Aorta (tissue), 5 donors: ENCODE results near the gene DEK. TPM values are rescaled to one million over a fixed set of nuclear protein-coding genes. Genes with fewer than 3 reads are reported as not detected.

ENCODE experiments used
- ATAC-seq: fragments of 200-7000 bp; cut with Tn5 transposase; one replicate; pipeline ENCODE4 v1.9.1; 2022; ENCODE audit warnings: moderate library complexity; ENCODE audit not compliant: low FRiP score
- DNase-seq, 2 donors: peaks; one replicate each; pipeline ENCODE4 v3.0.0-alpha.2; 2020
- H3K27ac ChIP-seq, 2 donors: one replicate each; pipeline ENCODE4 v1.5.1; 2013; ENCODE audit warnings: low read length in 2 of 2, mild to moderate bottlenecking in 2 of 2, moderate library complexity in 2 of 2, control low read depth in 1 of 2, inconsistent platforms in 1 of 2, low read depth in 1 of 2
- H3K27me3 ChIP-seq, 2 donors: one replicate each; pipeline ENCODE4 v1.6.1; 2013; ENCODE audit warnings: control low read depth in 1 of 2, low read length in 1 of 2, mild to moderate bottlenecking in 1 of 2, moderate library complexity in 1 of 2; ENCODE audit not compliant: insufficient read depth in 2 of 2, control insufficient read depth in 1 of 2
- H3K36me3 ChIP-seq, 2 donors: one replicate each; pipeline ENCODE4 v1.6.1; 2013; ENCODE audit warnings: control low read depth in 1 of 2, low read length in 1 of 2, mild to moderate bottlenecking in 1 of 2; ENCODE audit not compliant: insufficient read depth in 2 of 2, control insufficient read depth in 1 of 2
- H3K4me1 ChIP-seq, 2 donors: one replicate each; pipeline ENCODE4 v1.6.1; 2013; ENCODE audit warnings: low read length in 2 of 2, control low read depth in 1 of 2, mild to moderate bottlenecking in 1 of 2, moderate library complexity in 1 of 2; ENCODE audit not compliant: insufficient read depth in 2 of 2, control insufficient read depth in 1 of 2
- H3K4me3 ChIP-seq, 2 donors: one replicate each; pipeline ENCODE4 v1.5.1; 2013; ENCODE audit warnings: low read length in 2 of 2, control low read depth in 1 of 2, mild to moderate bottlenecking in 1 of 2
- H3K9me3 ChIP-seq: one replicate; pipeline ENCODE4 v1.6.1; 2013; ENCODE audit warnings: mild to moderate bottlenecking, low read length; ENCODE audit not compliant: control insufficient read depth
- WGBS, 2 donors: extraction: QIAGEN DNeasy Blood & Tissue Kit; methylation state at CpG; one replicate each; pipeline ENCODE4 v1.1.7; 2013; 5-methylcytosine and 5-hydroxymethylcytosine counted together
- intact Hi-C, 2 donors: fragments of 100-400 bp; cut with DNase I; formaldehyde crosslinking; loops; one replicate each; pipeline versions ENCODE4 v1.14.2 to v1.15.0; 2022
- polyA plus RNA-seq, 2 donors: library from polyadenylated mRNA; stranded (reverse); fragments of 200-250 nt; gene quantifications; one replicate each; pipeline ENCODE4 v1.2.3, GENCODE V29; 2013
- total RNA-seq, 2 donors: library from RNA; stranded (reverse); fragmentation: NEBNext Ultra II Directional; extraction: Animal tissue kit (Norgen Biotek cat#: 25700); gene quantifications; one replicate each; pipeline ENCODE4 v1.2.1, GENCODE V29; 2021
- donor health status: healthy with polysubstance abuse.
- donor health status: Bipolar disorder and iron deficiency.
- donor health status: DM: no; HTN: no; CAD: no.
- donor health status: DM: no; HTN: no; CAD: no.
- donor health status: DM: yes; HTN: yes; CAD: no.

The DEK gene
- total and polyA plus RNA-seq, 4 donors = 61.7 to 83.9 (median 75.3) TPM

GRCh38 chr6:18293076-18293904 is 29.0 kb upstream of the DEK start:
- H3K4me3 ChIP-seq = no peak overlapping the region
- DNase-seq (no peak), ATAC-seq (no peak)
- WGBS, 2 donors = 70 to 71% methylated on average over 6 of the region's 6 CpGs
- H3K27ac ChIP-seq = no peak overlapping the region
- no peaks in the 10 kb centered on the region for H3K27me3 ChIP-seq
- H3K9me3 ChIP-seq = no peaks in the 10 kb centered on the region
- H3K4me1 ChIP-seq = no peaks in the 10 kb centered on the region
- H3K36me3 ChIP-seq = no peaks in the 10 kb centered on the region
- intact Hi-C loops = no loop called here

- Histone ChIP-seq H3K4me1 (no peaks in the 10 kb centered on the region), H3K36me3 (no peaks in the 10 kb centered on the region), H3K27ac (no peak overlapping the region), H3K4me3 (no peak overlapping the region), H3K27me3 (no peaks in the 10 kb centered on the region), H3K9me3 (no peaks in the 10 kb centered on the region)
- intact Hi-C loops = no loop called here
- DNase-seq (no peak), ATAC-seq (no peak)
- WGBS, 2 donors = 86 to 91% methylated on average over 4 of the region's 4 CpGs
These were observed 25.0 kb upstream of the DEK start for GRCh38 chr6:18289283-18289682.

GRCh38 chr6:18284261-18284660 is 19.9 kb upstream of the DEK start:
- Histone ChIP-seq H3K36me3 (no peaks in the 10 kb centered on the region), H3K9me3 (no peaks in the 10 kb centered on the region), H3K4me3 (no peak overlapping the region), H3K27ac (no peak overlapping the region), H3K27me3 (peaks cover 0 to 2% of the 10 kb centered on the region in 2 donors), H3K4me1 (no peaks in the 10 kb centered on the region)
- intact Hi-C loops = no loop called here
- WGBS, 2 donors = 81 to 88% methylated on average over 2 of the region's 2 CpGs
- no peak for ATAC-seq
- DNase-seq = no peak

GRCh38 chr6:18281564-18281963 is 17.2 kb upstream of the DEK start:
- ATAC-seq = no peak
- Histone ChIP-seq H3K27me3 (peaks cover 0 to 2% of the 10 kb centered on the region in 2 donors), H3K36me3 (no peaks in the 10 kb centered on the region), H3K4me1 (no peaks in the 10 kb centered on the region), H3K9me3 (no peaks in the 10 kb centered on the region), H3K27ac (no peak overlapping the region), H3K4me3 (no peak overlapping the region)
- 75 to 90% methylated on average over 4 of the region's 4 CpGs for WGBS, 2 donors
- intact Hi-C loops = no loop called here
- no peak for DNase-seq

GRCh38 chr6:18280084-18280483 is 15.8 kb upstream of the DEK start:
- H3K36me3 ChIP-seq = no peaks in the 10 kb centered on the region
- H3K4me1 ChIP-seq = no peaks in the 10 kb centered on the region
- intact Hi-C loops = no loop called here
- H3K4me3 ChIP-seq = no peak overlapping the region
- no peak overlapping the region for H3K27ac ChIP-seq
- ATAC-seq (no peak), DNase-seq (no peak)
- WGBS, 2 donors = 5 to 8% methylated on average over 6 of the region's 6 CpGs
- H3K9me3 ChIP-seq = no peaks in the 10 kb centered on the region
- peaks cover 0 to 2% of the 10 kb centered on the region in 2 donors for H3K27me3 ChIP-seq

- Histone ChIP-seq H3K4me1 (no peaks in the 10 kb centered on the region), H3K9me3 (no peaks in the 10 kb centered on the region), H3K4me3 (no peak overlapping the region), H3K27ac (no peak overlapping the region), H3K27me3 (peaks cover 0 to 2% of the 10 kb centered on the region in 2 donors), H3K36me3 (no peaks in the 10 kb centered on the region)
- intact Hi-C loops = no loop called here
- 18% methylated on average over 3 of the region's 3 CpGs for WGBS, 2 donors
- ATAC-seq (no peak), DNase-seq (no peak)
These were observed 15.1 kb upstream of the DEK start for GRCh38 chr6:18279422-18279821.

GRCh38 chr6:18277237-18278006 is 13.1 kb upstream of the DEK start:
- 5 to 7% methylated on average over 51 to 67 of the region's 67 CpGs for WGBS, 2 donors
- Histone ChIP-seq H3K27me3 (peaks cover 0 to 2% of the 10 kb centered on the region in 2 donors), H3K4me1 (no peaks in the 10 kb centered on the region), H3K36me3 (no peaks in the 10 kb centered on the region), H3K9me3 (no peaks in the 10 kb centered on the region), H3K4me3 (peak overlapping the region in 1 of 2 donors; percentile 22), H3K27ac (no peak overlapping the region)
- intact Hi-C loops = no loop called here
- peak; percentile 54 for ATAC-seq
- no peak for DNase-seq

GRCh38 chr6:18276610-18277236 is 12.4 kb upstream of the DEK start:
- Histone ChIP-seq H3K27me3 (peaks cover 0 to 2% of the 10 kb centered on the region in 2 donors), H3K36me3 (no peaks in the 10 kb centered on the region), H3K27ac (no peak overlapping the region), H3K4me1 (no peaks in the 10 kb centered on the region), H3K9me3 (no peaks in the 10 kb centered on the region), H3K4me3 (peak overlapping the region in 1 of 2 donors; percentile 22)
- WGBS, 2 donors = 29 to 31% methylated on average over 12 of the region's 12 CpGs
- DNase-seq (no peak), ATAC-seq (no peak)
- intact Hi-C loops = no loop called here
